COR-L47 (cell line): ENCODE data around the gene RBFA.

Source experiments
- DNase-seq: peaks from one replicate; lab custom pipeline; 2025; lab: John Stamatoyannopoulos, UW

Gene RBFA

GRCh38 chr18:80029690-80030089 lies 4.5 kb upstream of the RBFA start:
- no peak for DNase-seq

- DNase-seq = no peak
These were observed 810 bp upstream of the RBFA start for GRCh38 chr18:80033181-80034067.

GRCh38 chr18:80034852-80035406 lies 695 bp downstream of the RBFA start:
- DNase-seq = no peak

- DNase-seq = no peak
These were observed 1.8 kb downstream of the RBFA start for GRCh38 chr18:80035997-80036396.

- no peak for DNase-seq
These were observed 3.1 kb downstream of the RBFA start for GRCh38 chr18:80037300-80037699.

- DNase-seq = no peak
These were observed 3.8 kb downstream of the RBFA start for GRCh38 chr18:80037869-80038630.

- no peak for DNase-seq
These were observed 6.3 kb downstream of the RBFA start for GRCh38 chr18:80040515-80040914.

- DNase-seq = no peak
These were observed 7.2 kb downstream of the RBFA start for GRCh38 chr18:80041424-80041823.

- DNase-seq = no peak
These were observed 8.6 kb downstream of the RBFA start for GRCh38 chr18:80042785-80043184.

GRCh38 chr18:80044072-80044471 lies 9.8 kb downstream of the RBFA start:
- no peak for DNase-seq

- DNase-seq = no peak
These were observed 11.8 kb downstream of the RBFA start for GRCh38 chr18:80046011-80046410.

- DNase-seq = no peak
These were observed 12.2 kb downstream of the RBFA start for GRCh38 chr18:80046431-80046830.

- no peak for DNase-seq
These were observed 12.8 kb downstream of the RBFA start for GRCh38 chr18:80046961-80047541.

GRCh38 chr18:80050797-80051196 lies 16.6 kb downstream of the RBFA start:
- no peak for DNase-seq

GRCh38 chr18:80056095-80056494 lies 21.9 kb downstream of the RBFA start:
- no peak for DNase-seq

- DNase-seq = no peak
These were observed 25.7 kb downstream of the RBFA start for GRCh38 chr18:80059945-80060344.

GRCh38 chr18:80065705-80066104 lies 31.5 kb downstream of the RBFA start:
- no peak for DNase-seq

GRCh38 chr18:80067321-80067720 lies 33.1 kb downstream of the RBFA start:
- no peak for DNase-seq

- DNase-seq = no peak
These were observed 33.7 kb downstream of the RBFA start for GRCh38 chr18:80067897-80068296.

- DNase-seq = no peak
These were observed 34.5 kb downstream of the RBFA start for GRCh38 chr18:80068571-80069272.

GRCh38 chr18:80070825-80071224 lies 36.6 kb downstream of the RBFA start:
- no peak for DNase-seq

GRCh38 chr18:80074183-80074582 lies 39.9 kb downstream of the RBFA start:
- DNase-seq = no peak
